ENCODE results near the gene MRPL27.
A peak's percentile ranks its signal among the peaks of the same experiment; 100 is the strongest.
"Not testable (repeated sequence)": the region's sequence is repeated elsewhere in the genome, so short reads cannot be mapped to it uniquely, and the experiment has no call there.

GRCh38 chr17:50333291-50334057 is 39.5 kb downstream of the MRPL27 start:
- TF ChIP-seq CTCF (conservative IDR thresholded peaks at IDR 0.05; ENCODE audit: low read length): peak; percentile 31
- TF ChIP-seq EZH2phosphoT487 (IDR thresholded peaks at IDR 0.05; ENCODE audit: borderline replicate concordance): not testable (repeated sequence)
